ENCODE data around the gene SPEM3. TPM values are rescaled to one million over a fixed set of nuclear protein-coding genes. Genes with fewer than 3 reads are reported as not detected.
A peak's percentile ranks its signal among the peaks of the same experiment; 100 is the strongest.

SPEM3 gene
- total RNA-seq, 5 donors from 2014 or later (not counting 1 experiment from before 2014, with no cell fraction given) = not detected

GRCh38 chr17:7465597-7466275, 37.1 kb downstream of the SPEM3 start:
- Mint-ChIP-seq H3K27ac (peak overlapping the region in 1 of 2 donors; percentile 28), H3K4me3 (no peak overlapping the region), H3K36me3 (peaks cover 15% of the 10 kb centered on the region)

GRCh38 chr17:7466318-7466638, 37.6 kb downstream of the SPEM3 start:
- ChIA-PET CTCF (no interaction called here), POLR2A (interaction anchor here in 1 of 2 donors (0.6 kb wide), 1 partner anchor 94 kb away, joined by 8 read pairs; no protein-coding TSS in a partner anchor)
- Mint-ChIP-seq H3K27me3 (no peaks in the 10 kb centered on the region), H3K4me3 (no peak overlapping the region), H3K4me1 (peaks cover 7 to 17% (median 16%) of the 10 kb centered on the region in 3 donors), H3K9me3 (no peaks in the 10 kb centered on the region), H3K27ac (no peak overlapping the region), H3K36me3 (peaks cover 12% of the 10 kb centered on the region)
- no peaks in the 10 kb centered on the region for H3K27me3 ChIP-seq (replicated peaks in 1 of 2; ENCODE audit: control insufficient read depth in 2 of 2, extremely low read depth in 1 of 2, insufficient read depth in 2 of 2, low read length in 1 of 2)
- no peak overlapping the region for H3K4me3 ChIP-seq (ENCODE audit: control insufficient read depth in 1 of 2, extremely low read depth in 1 of 2, low read length in 1 of 2)
- no peak for DNase-seq
- 83% methylated on average over 4 of the region's 9 CpGs for WGBS (ENCODE audit: insufficient coverage)
- peaks cover 8 to 50% of the 10 kb centered on the region in 2 donors for H3K36me3 ChIP-seq (ENCODE audit: control insufficient read depth in 2 of 2, extremely low read depth in 1 of 2, insufficient read depth in 1 of 2, low read length in 1 of 2)
- peaks cover 9 to 15% of the 10 kb centered on the region in 2 experiments for H3K4me1 ChIP-seq (ENCODE audit: control insufficient read depth in 1 of 2, extremely low read depth in 1 of 2, insufficient read depth in 2 of 2, low read length in 2 of 2)
- H3K27ac ChIP-seq (ENCODE audit: low read length) = no peak overlapping the region
- no peaks in the 10 kb centered on the region for H3K9me3 ChIP-seq
- ATAC-seq (replicated peaks in 1 of 4) = no peak

More at GRCh38 chr17:7465597-7466275, 37.1 kb downstream of the SPEM3 start:
- DNase-seq (no peak), ATAC-seq (replicated peaks in 1 of 4) (peak in 1 of 4 experiments; percentile 12)
- CTCF ChIA-PET = no interaction called here
- whole genome bisulfite sequencing (ENCODE audit: insufficient coverage) = 95% methylated on average over 29 of the region's 33 CpGs
- Mint-ChIP-seq H3K27me3 (no peaks in the 10 kb centered on the region), H3K9me3 (no peaks in the 10 kb centered on the region), H3K4me1 (peaks cover 11 to 14% (median 13%) of the 10 kb centered on the region in 3 donors)
- POLR2A ChIA-PET = interaction anchor here in 1 of 2 donors (0.6 kb wide), 1 partner anchor 95 kb away, joined by 8 read pairs; no protein-coding TSS in a partner anchor
- Histone ChIP-seq H3K4me3 (ENCODE audit: control insufficient read depth in 1 of 2, extremely low read depth in 1 of 2, low read length in 1 of 2) (no peak overlapping the region), H3K36me3 (ENCODE audit: control insufficient read depth in 2 of 2, extremely low read depth in 1 of 2, insufficient read depth in 1 of 2, low read length in 1 of 2) (peaks cover 8 to 50% of the 10 kb centered on the region in 2 donors), H3K27ac (ENCODE audit: low read length) (no peak overlapping the region), H3K4me1 (ENCODE audit: control insufficient read depth in 1 of 2, extremely low read depth in 1 of 2, insufficient read depth in 2 of 2, low read length in 2 of 2) (peaks cover 7 to 15% of the 10 kb centered on the region in 2 experiments), H3K27me3 (replicated peaks in 1 of 2; ENCODE audit: control insufficient read depth in 2 of 2, extremely low read depth in 1 of 2, insufficient read depth in 2 of 2, low read length in 1 of 2) (no peaks in the 10 kb centered on the region), H3K9me3 (no peaks in the 10 kb centered on the region)

- ATAC-seq (replicated peaks in 1 of 4) (no peak), DNase-seq (no peak)
- Histone ChIP-seq H3K9me3 (no peaks in the 10 kb centered on the region), H3K4me1 (ENCODE audit: control insufficient read depth in 1 of 2, extremely low read depth in 1 of 2, insufficient read depth in 2 of 2, low read length in 2 of 2) (peaks cover 13 to 17% of the 10 kb centered on the region in 2 experiments), H3K36me3 (ENCODE audit: control insufficient read depth in 2 of 2, extremely low read depth in 1 of 2, insufficient read depth in 1 of 2, low read length in 1 of 2) (peaks cover 8 to 50% of the 10 kb centered on the region in 2 donors), H3K4me3 (ENCODE audit: control insufficient read depth in 1 of 2, extremely low read depth in 1 of 2, low read length in 1 of 2) (no peak overlapping the region), H3K27me3 (replicated peaks in 1 of 2; ENCODE audit: control insufficient read depth in 2 of 2, extremely low read depth in 1 of 2, insufficient read depth in 2 of 2, low read length in 1 of 2) (no peaks in the 10 kb centered on the region), H3K27ac (ENCODE audit: low read length) (no peak overlapping the region)
- Mint-ChIP-seq H3K36me3 (peaks cover 10% of the 10 kb centered on the region), H3K4me3 (no peak overlapping the region), H3K27me3 (no peaks in the 10 kb centered on the region), H3K4me1 (peaks cover 12 to 22% (median 22%) of the 10 kb centered on the region in 3 donors), H3K27ac (peak overlapping the region in 1 of 2 donors; percentile 31), H3K9me3 (no peaks in the 10 kb centered on the region)
- POLR2A ChIA-PET = interaction anchor here (0.5 to 0.6 kb wide), 2 partner anchors 11 to 94 kb away, joined by 4 to 8 read pairs; no protein-coding TSS in a partner anchor
- CTCF ChIA-PET = no interaction called here
- WGBS (ENCODE audit: insufficient coverage) = 84% methylated on average over 14 of the region's 16 CpGs
Observed at GRCh38 chr17:7466639-7467341, 38.1 kb downstream of the SPEM3 start.

DNA sequence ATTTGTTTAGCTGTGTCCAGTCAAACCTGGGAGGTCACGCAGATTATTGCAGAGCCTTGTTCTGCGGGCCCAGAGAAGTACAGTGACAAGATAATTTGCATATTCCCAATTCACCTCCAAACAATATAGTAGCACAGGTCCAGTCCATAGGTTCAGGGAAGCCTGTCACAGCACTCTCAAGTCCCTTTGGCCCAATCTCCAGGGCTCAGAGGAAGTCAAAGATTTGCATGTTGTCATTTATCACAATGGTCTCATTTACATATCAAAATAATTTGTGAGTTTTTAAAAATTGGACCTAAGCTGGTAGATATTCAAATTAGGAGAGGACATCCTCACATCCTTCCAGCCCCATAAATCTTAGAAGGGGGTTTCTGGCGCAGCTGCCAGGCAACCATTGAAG, 38.8 kb downstream of the SPEM3 start:
- H3K27ac ChIP-seq (ENCODE audit: low read length) = no peak overlapping the region

DNA sequence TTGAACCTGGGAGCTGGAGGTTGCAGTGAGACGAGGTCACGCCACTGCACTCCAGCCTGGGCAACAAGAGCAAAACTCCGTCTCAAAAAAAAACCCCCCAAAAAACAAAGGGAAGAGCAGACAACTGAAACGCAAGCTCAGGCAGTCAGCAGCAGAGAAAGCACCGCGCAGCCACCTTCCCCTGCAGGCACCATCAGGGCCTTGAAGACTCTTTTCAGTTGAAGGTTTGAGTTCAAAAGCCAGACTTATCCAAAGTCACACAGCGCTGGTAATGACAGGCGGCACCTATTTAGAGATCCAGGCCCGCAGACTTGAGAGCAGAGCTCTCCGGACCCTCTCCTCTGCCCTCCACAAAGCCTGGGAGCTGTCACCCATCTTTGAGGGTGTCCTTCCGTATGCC, 39.6 kb downstream of the SPEM3 start:
- Mint-ChIP-seq H3K36me3 (peaks cover 10% of the 10 kb centered on the region), H3K27ac (no peak overlapping the region), H3K27me3 (no peaks in the 10 kb centered on the region), H3K9me3 (no peaks in the 10 kb centered on the region), H3K4me3 (no peak overlapping the region), H3K4me1 (peaks cover 25 to 35% (median 34%) of the 10 kb centered on the region in 3 donors)
- CTCF ChIA-PET = no interaction called here
- H3K27me3 ChIP-seq (replicated peaks in 1 of 2; ENCODE audit: control insufficient read depth in 2 of 2, extremely low read depth in 1 of 2, insufficient read depth in 2 of 2, low read length in 1 of 2) = no peaks in the 10 kb centered on the region
- H3K4me3 ChIP-seq (ENCODE audit: control insufficient read depth in 1 of 2, extremely low read depth in 1 of 2, low read length in 1 of 2) = no peak overlapping the region
- POLR2A ChIA-PET = no interaction called here
- 98% methylated on average over 7 of the region's 11 CpGs for WGBS (ENCODE audit: insufficient coverage)
- H3K4me1 ChIP-seq (ENCODE audit: control insufficient read depth in 1 of 2, extremely low read depth in 1 of 2, insufficient read depth in 2 of 2, low read length in 2 of 2) = peaks cover 15 to 27% of the 10 kb centered on the region in 2 experiments
- peaks cover 7 to 41% of the 10 kb centered on the region in 2 donors for H3K36me3 ChIP-seq (ENCODE audit: control insufficient read depth in 2 of 2, extremely low read depth in 1 of 2, insufficient read depth in 1 of 2, low read length in 1 of 2)
- H3K9me3 ChIP-seq = no peaks in the 10 kb centered on the region
- DNase-seq (no peak), ATAC-seq (replicated peaks in 1 of 4) (no peak)
- no peak overlapping the region for H3K27ac ChIP-seq (ENCODE audit: low read length)

More for the DNA sequence above, 38.8 kb downstream of the SPEM3 start:
- ATAC-seq (replicated peaks in 1 of 4) = no peak
- Mint-ChIP-seq H3K9me3 (no peaks in the 10 kb centered on the region), H3K4me1 (peaks cover 19 to 30% (median 29%) of the 10 kb centered on the region in 3 donors), H3K27me3 (no peaks in the 10 kb centered on the region), H3K27ac (peak overlapping the region in 1 of 2 donors; percentile 31), H3K36me3 (peaks cover 10% of the 10 kb centered on the region), H3K4me3 (no peak overlapping the region)
- Histone ChIP-seq H3K4me3 (ENCODE audit: control insufficient read depth in 1 of 2, extremely low read depth in 1 of 2, low read length in 1 of 2) (no peak overlapping the region), H3K9me3 (no peaks in the 10 kb centered on the region), H3K36me3 (ENCODE audit: control insufficient read depth in 2 of 2, extremely low read depth in 1 of 2, insufficient read depth in 1 of 2, low read length in 1 of 2) (peaks cover 8 to 49% of the 10 kb centered on the region in 2 donors), H3K27me3 (replicated peaks in 1 of 2; ENCODE audit: control insufficient read depth in 2 of 2, extremely low read depth in 1 of 2, insufficient read depth in 2 of 2, low read length in 1 of 2) (no peaks in the 10 kb centered on the region), H3K4me1 (ENCODE audit: control insufficient read depth in 1 of 2, extremely low read depth in 1 of 2, insufficient read depth in 2 of 2, low read length in 2 of 2) (peaks cover 15 to 24% of the 10 kb centered on the region in 2 experiments)
- DNase-seq = no peak
- 100% methylated on average over 3 of the region's 3 CpGs for WGBS (ENCODE audit: insufficient coverage)
- CTCF ChIA-PET = no interaction called here
- POLR2A ChIA-PET = interaction anchor here in 1 of 2 donors (0.5 kb wide), 1 partner anchor 11 kb away, joined by 4 read pairs; no protein-coding TSS in a partner anchor

DNA sequence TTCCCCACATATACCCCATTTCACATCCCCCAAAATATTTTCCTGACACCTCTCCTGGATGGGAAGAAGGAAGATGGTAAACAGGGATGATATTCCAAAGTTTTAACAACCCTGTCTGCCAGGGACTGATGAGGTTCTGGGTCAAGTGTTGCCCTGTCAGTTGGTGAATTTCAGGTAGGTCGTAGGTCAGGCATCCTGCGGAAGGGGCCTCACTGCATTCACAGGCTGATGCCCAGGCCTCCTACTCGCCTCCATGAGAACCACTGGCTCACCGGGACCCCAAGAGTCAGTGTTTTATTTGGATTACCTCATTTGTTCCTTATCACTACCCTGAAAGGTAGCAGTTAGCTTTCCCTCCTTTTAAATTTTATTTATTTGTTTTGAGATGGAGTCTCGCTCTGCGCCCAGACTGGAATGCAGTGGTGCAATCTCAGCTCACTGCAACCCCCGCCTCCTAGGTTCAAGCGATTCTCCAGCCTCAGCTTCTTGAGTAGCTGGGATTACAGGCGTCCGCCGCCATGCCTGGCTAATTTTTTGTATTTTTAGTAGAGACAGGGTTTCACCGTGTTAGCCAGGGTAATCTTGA, 40.2 kb downstream of the SPEM3 start:
- no peaks in the 10 kb centered on the region for H3K27me3 Mint-ChIP-seq
- H3K4me1 Mint-ChIP-seq = peaks cover 25 to 41% (median 40%) of the 10 kb centered on the region in 3 donors
- H3K36me3 Mint-ChIP-seq = peaks cover 10% of the 10 kb centered on the region
- Histone ChIP-seq H3K4me3 (ENCODE audit: control insufficient read depth in 1 of 2, extremely low read depth in 1 of 2, low read length in 1 of 2) (no peak overlapping the region), H3K9me3 (no peaks in the 10 kb centered on the region), H3K27me3 (replicated peaks in 1 of 2; ENCODE audit: control insufficient read depth in 2 of 2, extremely low read depth in 1 of 2, insufficient read depth in 2 of 2, low read length in 1 of 2) (no peaks in the 10 kb centered on the region), H3K36me3 (ENCODE audit: control insufficient read depth in 2 of 2, extremely low read depth in 1 of 2, insufficient read depth in 1 of 2, low read length in 1 of 2) (peaks cover 5 to 35% of the 10 kb centered on the region in 2 donors), H3K4me1 (ENCODE audit: control insufficient read depth in 1 of 2, extremely low read depth in 1 of 2, insufficient read depth in 2 of 2, low read length in 2 of 2) (peaks cover 15 to 32% of the 10 kb centered on the region in 2 experiments), H3K27ac (ENCODE audit: low read length) (no peak overlapping the region)
- no peak overlapping the region for H3K27ac Mint-ChIP-seq
- H3K9me3 Mint-ChIP-seq = no peaks in the 10 kb centered on the region
- no peak overlapping the region for H3K4me3 Mint-ChIP-seq
- CTCF ChIA-PET = no interaction called here
- WGBS (ENCODE audit: insufficient coverage) = 86% methylated on average over 8 of the region's 12 CpGs
- POLR2A ChIA-PET = no interaction called here
- DNase-seq (no peak), ATAC-seq (replicated peaks in 1 of 4) (no peak)

Data from T-cell (primary cell).